ENCODE measurements around the gene DNAH3.
"Not testable (repeated sequence)": the region's sequence is repeated elsewhere in the genome, so short reads cannot be mapped to it uniquely, and the experiment has no call there.

Gene DNAH3

DNA sequence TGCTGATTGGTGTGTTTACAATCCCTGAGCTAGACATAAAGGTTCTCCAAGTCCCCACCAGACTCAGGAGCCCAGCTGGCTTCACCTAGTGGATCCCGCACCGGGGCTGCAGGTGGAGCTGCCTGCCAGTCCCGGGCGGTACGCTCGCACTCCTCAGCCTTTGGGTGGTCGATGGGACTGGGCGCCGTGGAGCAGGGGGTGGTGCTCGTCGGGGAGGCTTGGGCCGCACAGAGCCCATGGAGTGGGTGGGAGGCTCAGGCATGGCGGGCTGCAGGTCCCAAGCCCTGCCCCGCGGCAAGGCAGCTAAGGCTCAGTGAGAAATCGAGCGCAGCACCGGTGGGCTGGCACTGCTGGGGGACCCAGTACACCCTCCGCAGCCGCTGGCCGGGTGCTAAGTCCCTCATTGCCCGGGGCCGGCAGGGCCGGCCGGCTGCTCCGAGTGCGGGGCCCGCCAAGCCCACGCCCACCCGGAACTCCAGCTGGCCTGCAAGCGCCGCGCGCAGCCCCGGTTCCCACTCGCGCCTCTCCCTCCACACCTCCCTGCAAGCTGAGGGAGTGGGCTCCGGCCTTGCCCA lies 161.1 kb downstream of the DNAH3 start:
- DNase-seq: not testable (repeated sequence)

DNA sequence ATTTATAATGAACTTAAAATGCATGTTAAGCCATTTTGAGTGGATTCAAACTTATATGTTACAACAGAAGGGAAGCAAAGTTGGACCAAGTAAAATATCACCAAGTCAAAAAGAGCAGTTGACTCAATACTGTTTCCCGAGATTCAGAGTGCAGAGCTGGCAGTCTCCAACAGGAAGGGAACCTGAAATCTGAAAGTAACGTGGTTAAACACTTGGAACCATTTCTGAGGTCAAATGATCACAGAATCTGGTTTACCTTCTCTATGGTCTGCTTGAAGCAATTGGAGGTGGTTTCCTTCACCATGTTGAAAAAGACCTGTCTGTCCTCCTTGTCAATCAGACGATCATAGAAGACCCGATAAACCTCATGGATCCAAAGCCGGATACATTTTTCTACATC lies 163.6 kb downstream of the DNAH3 start:
- DNase-seq: no peak

DNA sequence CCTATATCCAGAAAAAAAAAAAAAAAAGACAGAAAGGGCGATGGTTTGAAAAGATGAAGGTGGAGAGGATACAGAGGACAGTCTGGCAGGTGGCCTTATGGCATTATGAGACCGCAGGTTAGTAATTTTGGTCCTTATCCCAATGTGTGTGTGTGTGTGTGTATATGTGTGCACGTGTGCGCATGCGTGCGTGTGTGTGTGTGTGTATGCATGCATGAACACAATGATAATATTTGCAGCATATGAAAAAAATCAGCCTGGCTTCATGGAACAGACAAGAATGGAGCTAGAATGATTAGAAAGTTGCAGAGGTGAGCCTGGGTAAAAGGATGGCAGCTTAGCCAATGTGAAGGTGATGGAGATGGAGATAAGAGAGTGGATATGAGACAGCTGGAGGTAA lies 166.6 kb downstream of the DNAH3 start:
- DNase-seq: no peak

DNA sequence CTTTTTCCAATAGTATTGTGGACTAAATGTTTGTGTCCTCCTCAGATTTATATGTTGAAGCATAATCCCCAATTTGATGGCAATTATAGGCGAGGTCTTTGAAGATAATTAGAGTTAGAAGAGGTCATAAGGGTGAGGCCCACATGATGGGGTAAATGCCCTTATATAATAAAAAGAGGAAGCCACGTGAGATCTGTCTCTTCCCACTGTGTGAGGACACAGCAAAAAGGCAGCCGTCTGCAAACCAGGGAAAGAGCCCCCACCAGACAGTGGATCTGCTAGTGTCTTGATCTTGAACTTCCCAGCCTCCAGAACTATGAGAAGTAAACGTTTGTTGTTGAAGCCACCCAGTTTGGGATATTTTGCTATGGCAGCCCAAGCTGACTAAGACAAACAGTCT lies 174.1 kb downstream of the DNAH3 start:
- no peak for DNase-seq

DNA sequence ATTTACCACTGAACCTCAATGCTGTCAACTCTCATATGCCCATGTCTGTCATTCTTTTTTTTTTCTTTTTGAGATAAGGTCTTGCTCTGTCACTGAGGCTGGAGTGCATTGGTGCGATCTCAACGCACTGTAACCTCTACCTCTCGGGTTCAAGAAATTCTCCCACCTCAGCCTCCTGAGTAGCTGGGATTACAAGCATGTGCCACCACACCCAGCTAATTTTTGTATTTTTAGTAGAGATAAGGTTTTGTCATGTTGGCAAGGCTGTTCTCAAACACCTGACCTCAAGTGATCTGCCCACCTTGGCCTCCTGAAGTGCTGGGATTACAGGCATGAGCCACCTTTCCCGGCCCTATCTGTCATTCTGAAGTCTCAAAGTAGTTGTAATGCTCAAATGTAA lies 177.4 kb downstream of the DNAH3 start:
- not testable (repeated sequence) for DNase-seq

DNA sequence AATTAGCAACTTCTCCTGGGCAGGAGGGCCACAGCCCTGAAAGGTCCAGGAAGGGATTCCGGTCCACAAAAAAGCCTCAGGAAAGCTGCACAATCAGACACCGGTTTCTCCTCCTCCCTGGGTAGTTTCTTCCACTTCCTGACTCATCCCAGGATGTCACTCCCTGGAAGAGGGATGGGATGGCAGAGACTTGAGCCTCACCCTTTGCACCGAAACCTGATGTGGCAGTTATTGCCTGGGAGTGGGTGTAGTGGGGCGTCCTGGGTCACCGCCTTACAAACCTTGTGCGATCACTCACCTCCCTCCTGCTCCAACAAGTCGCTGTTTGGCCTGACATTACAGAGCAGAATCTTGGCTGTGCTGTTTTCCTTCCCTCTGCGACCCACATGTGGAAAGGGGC lies 179.2 kb downstream of the DNAH3 start:
- DNase-seq: no peak

DNA sequence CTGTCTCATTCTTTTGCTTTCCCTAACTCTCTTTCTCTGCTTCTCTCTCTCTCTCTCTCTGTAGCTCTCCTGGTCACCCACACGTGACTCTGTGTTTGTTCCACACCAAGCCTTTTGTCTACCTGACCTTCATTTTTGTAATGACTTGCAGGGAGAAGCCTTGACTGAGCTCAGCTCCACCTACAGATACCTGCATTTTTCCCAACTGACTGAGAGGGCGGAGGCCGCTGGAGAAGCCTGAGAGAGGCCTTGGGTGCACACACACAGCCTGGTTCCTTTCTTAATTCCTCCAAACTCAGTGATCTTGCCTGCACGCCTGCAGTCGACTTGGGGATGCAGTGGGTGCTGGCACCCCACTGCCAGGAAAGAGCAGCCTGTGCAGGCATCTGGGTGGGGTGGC lies 181.3 kb downstream of the DNAH3 start:
- no peak for DNase-seq

DNA sequence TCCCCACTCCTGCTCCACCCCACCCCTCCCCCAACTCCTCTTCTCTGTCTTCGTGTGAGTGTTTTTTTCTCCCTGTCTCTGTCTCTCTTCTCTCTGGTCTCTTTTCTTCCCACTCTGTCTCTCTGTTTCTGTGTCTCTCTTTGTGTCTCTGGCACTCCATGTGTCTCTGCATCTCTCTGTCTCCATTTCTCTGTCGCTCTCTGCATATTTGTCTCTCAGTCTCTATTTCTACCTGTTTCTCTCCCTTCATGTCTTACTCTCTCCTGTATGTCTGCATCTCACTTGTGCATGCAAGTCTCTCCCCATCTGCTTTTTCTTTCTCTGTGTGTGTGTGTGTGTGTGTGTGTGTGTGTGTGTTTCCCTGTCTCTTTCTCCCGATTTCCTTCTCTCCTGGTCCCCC lies 181.9 kb downstream of the DNAH3 start:
- DNase-seq: no peak

DNA sequence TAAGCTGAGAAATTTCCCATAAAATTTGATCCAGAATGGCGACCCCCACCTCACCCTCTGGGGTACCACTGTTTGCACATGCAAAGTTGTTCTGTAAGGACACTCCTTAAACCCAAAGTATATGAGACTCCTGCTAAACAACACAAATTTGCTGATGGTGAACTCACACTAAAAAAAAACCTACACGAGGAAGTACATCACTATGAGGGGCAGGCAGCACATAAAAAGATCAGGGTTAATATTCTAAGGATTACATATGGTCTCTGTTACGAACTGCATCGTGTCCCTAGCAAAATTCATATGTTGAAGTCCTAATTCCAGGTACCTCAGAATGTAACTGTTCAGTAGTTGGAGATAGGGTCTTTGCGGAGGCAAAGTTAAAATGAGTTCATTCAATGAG lies 189.7 kb downstream of the DNAH3 start:
- no peak for DNase-seq

DNA sequence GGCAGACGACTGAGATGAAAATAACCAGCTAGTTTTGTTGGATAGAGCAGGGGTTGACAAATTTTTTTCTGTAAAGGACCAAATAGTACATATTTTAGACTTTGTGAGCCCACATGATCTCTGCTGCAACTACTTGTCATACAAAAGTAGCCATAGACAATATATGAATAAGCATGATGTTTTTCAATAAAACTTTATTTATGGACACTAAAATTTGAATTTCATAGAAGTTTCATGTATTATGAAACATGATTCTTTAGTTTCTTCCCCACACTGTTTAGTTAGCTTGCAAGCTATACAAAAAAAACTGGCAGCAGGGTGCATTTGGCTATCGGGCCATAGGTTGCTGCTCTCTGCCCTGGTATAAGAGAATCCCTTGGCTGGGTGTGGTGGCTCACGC lies 193.5 kb downstream of the DNAH3 start:
- no peak for DNase-seq

DNA sequence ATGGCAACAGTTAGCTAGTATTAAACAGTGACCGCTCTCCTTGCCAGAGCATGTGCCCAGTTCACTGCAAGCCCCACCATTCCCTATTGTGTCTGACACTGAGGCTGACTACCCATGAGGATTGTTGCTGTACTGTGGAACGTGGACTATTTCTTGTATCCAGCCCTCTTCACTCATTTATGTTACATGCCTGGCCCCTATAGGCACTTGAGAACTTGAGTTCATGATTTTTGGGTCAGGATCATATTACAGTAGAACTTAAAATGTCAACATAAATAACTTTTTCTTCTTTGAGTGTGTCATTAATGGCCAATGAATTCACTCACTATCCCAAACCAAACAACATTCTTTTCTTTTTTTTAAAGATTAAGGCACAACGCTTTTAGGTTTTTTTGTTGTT lies 194.3 kb downstream of the DNAH3 start:
- DNase-seq: no peak

DNA sequence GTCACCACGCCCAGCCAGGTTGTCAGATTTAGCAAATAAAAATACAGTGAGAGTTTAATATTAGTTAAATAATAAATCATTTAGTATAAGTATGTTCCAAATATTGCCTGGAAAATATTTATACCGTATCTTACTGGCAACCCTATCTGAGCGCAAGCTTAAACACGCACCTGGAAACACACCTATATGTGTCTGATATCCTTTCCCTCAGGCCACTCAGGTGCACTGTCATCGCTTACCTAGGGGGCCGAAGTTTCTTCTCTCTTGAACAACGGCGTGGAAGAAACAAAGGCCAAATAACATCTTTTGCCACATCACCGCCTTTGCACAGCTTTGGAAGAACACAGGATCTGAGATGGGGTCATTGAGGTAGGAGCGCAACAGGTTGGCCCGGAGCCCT lies 196.1 kb downstream of the DNAH3 start:
- no peak for DNase-seq

DNA sequence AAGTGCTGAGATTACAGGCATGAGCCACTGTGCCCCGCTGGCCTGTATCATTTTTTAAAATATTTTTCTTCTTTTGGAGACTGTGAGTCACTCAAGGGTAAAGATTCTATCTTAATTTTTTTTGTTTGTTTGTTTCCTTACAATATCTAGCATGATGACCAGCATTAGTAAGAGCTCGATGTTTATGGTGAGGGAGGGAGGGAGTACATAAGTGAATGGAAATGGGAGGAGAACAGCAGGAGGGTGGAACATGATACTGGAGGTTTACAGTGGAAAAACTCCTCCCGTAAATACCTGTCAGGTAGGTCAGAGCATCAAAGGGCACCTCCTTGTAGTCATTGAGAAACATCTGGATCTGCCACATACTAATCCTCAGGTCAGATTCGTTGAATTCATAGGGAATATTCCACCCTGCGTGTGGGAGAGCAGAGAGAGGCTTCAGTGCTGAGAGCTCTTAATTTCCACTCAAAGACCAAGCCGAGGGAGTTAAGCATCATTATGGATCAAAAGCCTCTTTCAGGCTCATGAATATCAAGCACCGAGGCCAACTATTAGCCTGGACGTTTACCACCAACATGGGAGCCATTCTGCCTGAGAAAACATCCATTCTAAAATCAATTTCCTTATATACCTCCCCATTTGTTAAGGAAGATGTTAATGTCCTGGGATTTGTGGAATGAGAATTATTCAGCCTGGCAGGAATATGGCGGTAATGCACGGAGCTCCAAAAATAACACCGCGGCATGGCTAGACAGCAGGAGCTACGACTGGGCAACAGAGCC lies 198.3 kb downstream of the DNAH3 start:
- DNase-seq: peak; percentile 96

DNA sequence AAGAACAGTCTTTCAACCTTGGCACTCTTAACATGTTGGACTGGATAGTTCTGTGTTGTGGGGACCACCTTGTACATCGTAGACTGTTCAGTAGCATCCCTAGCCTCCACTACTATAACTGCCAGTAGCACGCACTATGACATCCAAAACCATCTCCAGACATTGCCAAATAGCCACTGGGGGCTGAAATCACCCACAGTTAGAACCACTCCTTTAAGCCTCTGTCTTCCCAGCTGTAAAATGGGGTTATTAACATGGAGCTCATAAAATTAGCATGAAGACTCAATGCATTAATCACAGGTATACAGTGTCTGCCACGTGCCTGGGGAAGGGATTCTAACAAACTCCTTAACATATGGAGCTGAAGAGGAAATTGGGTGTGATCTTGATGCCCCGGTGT lies 200.4 kb downstream of the DNAH3 start:
- DNase-seq: no peak

DNA sequence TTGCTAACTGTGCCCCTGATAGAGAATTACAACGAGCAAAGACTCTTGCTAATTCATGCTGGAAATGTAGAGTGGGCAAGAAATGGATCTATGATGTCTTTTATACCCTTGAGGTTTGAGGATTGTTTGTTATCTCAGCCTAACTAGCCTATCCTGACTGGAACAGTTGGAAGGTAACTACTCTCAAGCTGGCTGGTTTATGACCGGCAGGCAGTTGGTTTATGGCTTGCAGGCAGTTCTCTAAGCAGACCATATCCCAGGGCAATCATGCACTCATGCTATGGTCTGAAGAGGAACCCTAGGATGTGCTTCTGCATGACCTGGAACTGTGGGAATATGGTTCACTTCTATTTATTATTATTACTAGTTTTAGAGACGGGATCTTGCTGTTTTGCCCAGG lies 201.0 kb downstream of the DNAH3 start:
- no peak for DNase-seq

DNA sequence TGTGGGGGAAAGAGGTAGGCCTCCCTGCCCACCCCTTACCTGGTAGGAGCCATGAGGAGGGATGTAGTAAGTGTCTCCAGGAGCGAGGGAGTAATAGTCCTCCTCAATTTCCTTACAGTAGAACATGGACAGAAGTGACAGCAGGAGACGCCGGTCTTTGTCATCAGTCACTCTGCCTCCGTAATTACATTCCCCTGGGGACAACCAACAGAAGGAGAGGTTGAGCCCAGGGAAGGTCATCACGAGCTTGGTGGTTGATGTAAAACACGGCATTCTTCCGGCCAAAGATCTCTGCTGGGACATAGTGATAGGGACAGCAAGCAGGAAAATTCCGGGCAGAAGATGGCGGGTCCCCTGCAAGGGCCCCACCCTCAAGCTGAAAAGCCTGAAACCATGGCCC lies 202.2 kb downstream of the DNAH3 start:
- DNase-seq: no peak

DNA sequence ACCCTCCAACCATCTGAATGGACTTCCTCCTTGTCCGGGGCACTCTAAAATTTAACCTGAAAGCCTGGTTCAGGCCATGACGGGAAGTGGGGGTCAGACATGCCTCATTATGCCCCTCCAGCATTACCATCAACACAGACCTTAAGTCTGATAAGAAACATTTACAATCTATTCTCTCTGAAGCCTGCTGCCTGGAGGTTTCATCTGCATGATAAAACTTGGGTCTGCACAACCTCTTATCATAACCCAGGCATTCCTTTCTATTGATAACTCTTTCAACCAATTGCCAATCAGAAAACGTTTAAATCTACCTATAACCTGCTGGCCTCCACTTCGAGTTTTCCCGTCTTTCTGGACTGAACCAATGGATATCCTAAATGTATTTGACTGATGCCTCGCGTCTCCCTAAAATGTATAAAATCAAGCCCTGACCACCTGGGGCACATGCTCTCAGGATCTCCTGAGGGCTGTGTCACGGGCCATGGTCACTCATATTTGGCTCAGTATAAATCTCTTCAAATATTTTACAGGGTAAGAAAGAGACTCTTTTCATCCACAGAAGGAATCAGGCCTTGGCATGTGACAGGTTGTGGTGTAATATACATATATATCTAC lies 204.5 kb downstream of the DNAH3 start:
- no peak for DNase-seq

DNA sequence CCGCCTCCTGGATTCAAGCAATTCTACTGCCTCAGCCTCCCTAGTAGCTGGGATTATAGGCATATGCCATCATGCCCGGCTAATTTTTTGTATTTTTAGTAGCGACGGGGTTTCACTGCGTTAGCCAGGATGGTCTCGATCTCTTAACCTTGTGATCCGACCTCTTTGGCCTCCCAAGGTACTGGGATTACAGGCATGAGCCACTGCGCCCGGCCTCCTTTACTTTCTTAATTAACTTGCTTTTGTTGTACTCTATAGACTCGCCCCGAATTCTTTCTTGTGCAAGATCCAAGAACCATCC lies 205.1 kb downstream of the DNAH3 start:
- not testable (repeated sequence) for DNase-seq

DNA sequence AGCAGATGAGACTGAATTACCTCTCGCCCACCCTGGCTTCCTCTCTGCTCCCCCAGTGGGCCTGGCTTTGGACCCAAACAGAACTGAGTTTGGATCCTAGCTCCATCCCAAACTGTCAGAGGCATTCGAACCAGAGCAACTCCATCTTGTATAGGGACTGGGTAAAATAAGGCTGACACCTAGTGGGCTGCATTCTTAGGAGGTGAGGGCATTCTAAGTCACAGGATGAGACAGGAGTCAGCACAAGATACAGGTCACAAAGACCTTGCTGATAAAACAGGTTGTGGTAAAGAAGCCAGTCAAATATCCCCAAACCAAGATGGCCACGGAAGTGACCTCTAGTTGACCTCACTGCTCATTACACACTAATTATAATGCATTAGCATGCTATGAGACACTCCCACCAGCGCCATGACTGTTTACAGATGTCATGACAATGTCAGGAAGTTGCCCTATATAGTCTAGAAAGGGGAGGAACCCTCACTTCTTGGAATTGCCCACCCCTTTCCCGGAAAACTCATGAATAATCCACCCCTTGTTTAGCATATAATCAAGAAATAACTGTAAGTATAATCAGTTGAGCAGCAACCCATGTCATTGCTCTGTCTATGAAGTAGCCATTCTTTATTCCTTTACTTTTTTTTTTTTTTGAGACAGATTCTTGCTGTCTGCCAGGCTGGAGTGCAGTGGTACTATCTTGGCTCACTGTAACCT lies 205.6 kb downstream of the DNAH3 start:
- DNase-seq: no peak

DNA sequence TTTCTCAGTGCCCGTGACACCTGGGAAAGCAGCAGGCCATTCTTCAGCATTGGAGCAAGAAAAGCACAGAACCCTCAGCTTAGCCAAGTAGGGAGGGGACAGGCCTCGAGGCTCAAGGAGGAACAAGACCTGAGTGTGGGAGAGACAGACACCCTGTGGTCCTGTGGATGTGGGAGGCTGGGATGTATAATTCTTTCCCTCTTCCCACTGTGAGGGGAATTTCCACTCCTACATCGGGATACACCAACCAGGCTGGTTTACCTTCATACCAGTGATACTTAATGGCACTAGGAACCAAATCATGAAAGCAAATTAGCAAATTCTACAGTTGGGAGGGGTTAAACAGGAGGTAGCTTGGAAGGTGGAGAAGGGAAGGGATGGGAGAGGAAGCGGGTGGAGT lies 208.4 kb downstream of the DNAH3 start:
- DNase-seq: no peak

DNA sequence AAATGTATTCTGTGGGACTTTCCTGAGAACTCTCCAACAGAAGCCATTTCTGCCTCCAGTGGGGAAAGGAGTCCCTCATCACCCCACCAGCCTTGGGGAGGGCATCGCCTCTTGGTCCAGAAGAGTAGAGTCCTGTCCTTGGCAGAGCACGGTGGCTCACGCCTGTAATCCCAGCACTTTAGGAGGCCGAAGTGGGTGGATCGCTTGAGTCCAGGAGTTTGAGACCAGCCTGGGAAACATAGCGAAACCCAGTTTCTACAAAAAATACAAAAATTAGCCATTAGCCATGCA lies 209.1 kb downstream of the DNAH3 start:
- no peak for DNase-seq

DNA sequence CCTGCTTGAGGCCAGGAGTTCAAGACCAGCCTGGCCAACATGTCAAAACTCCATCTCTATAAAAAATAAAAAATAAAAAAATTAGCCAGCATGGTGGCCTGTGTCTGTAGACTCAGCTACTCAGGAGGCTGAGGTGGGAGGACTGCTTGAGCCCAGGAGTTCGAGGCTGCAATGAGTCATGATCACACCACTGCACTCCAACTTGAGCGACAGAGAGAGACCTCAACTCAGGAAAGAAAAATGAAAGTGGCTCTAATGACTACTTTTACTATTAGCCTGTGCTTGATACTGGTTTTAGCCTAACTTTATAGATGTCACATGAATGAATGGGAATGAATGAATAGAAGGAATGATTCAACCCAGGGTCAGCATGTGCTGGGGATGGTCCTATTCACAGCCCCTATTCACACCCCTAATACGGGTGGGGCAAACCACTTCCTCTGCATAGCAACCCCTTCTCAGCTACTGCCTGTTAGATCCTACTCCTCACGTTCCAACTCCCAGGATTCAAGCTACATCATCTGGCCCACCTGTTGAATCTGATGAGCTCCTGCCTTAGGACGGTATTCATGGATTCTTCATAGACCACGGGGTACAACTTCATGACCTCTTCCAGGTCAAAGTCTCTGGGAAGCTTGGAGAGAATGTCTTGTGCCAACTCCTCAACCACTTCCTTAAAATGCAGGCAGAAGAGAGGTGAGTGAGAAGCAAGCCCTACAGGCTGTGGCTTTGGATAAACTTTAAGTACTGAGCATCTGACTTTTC lies 209.6 kb downstream of the DNAH3 start:
- DNase-seq: no peak

DNA sequence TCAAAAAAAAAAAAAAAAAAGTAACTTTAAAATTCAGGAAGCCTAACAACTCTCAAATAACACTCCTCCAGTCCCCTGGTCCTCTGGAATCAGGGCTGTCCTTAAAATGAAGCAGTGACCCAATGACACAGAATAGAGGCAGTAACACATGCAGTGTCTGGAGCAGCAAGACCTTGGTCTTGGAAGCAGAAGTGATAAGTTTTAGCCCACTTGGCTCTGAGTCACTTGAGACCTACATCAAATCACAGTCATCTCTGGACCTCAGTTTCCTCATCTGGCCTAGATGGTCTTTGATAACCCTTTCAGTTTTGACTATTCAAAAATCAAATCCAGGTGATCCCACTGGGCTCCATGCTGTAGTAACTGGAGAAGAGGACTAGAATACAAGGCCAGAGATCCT lies 211.0 kb downstream of the DNAH3 start:
- no peak for DNase-seq

DNA sequence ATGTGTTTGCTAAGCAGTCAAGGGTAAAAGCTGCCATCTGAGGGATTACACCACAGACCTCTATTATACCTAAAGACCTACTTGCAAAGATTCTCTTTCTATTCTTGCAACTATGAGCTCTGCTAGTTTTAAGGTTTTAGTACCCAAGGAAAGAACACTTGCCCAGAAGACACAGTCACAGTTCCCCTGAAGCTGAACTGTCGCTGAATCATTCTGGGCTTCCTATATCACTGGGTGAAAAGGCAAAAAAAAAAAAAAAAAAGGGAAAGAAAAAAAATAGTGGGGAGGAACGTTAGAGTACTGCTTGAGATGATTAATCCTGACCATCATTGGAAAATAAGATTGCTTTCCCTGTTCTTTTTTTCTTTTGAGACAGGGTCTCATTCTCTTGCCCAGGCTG lies 212.2 kb downstream of the DNAH3 start:
- DNase-seq: no peak

All from NCI-H510A treated with DMSO at 0.1 percent for 48 hours (cell line).